ENCODE results near the gene TMEM138. TPM values are rescaled to one million over a fixed set of nuclear protein-coding genes. Genes with fewer than 3 reads are reported as not detected.

The TMEM138 gene
- total and polyA plus RNA-seq, 2 of the 13 experiments (the other 11 are each of a cell fraction or from before 2014, with no cell fraction given) = 43.5 to 61.0 TPM

DNA sequence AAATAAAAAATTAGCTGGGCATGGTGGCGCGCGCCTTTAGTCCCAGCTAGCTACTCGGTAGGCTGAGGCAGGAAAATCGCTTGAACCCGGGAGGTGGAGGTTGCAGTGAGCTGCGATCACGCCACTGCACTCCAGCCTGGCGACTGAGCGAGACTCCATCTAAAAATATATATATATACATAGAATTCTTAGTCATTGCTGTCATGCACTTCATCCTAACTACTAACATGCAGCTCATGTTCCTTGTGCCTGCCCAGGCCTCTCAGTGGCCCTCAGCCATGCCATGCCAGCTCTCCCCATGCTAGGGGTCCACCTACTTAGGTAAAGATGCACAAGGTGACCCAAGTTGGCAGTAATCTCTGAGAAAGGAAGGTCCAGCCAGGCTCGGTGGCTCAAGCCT lies 3.6 kb upstream of the TMEM138 start:
- no peak overlapping the region for H3K9ac ChIP-seq (ENCODE audit: insufficient read depth, low read depth, low read length)
- TF ChIP-seq ZNF138 (CRISPR knock-in tag; IDR thresholded peaks at IDR 0.05; ENCODE audit: low read depth) (no peak), GMEB1 (CRISPR knock-in tag; IDR thresholded peaks at IDR 0.05; ENCODE audit: borderline replicate concordance) (no peak), ATAD3A (CRISPR knock-in tag; IDR thresholded peaks at IDR 0.05) (no peak), RXRA (CRISPR knock-in tag; IDR thresholded peaks at IDR 0.05) (no peak), SOX6 (IDR thresholded peaks at IDR 0.05) (no peak), SOX6 (CRISPR knock-in tag; IDR thresholded peaks at IDR 0.05) (no peak), POLR2A (IDR thresholded peaks at IDR 0.05; ENCODE audit: insufficient read depth in 1 of 2, low read depth in 2 of 2, low read length in 2 of 2) (no peak), ZFX (CRISPR knock-in tag; IDR thresholded peaks at IDR 0.05; ENCODE audit: low read depth) (no peak), ZNF737 (CRISPR knock-in tag; IDR thresholded peaks at IDR 0.05; ENCODE audit: borderline replicate concordance) (no peak), ZBTB7A (CRISPR knock-in tag; IDR thresholded peaks at IDR 0.05) (no peak), TCF7L2 (IDR thresholded peaks at IDR 0.05; ENCODE audit: low read depth, low read length) (no peak), PPARG (CRISPR knock-in tag; conservative IDR thresholded peaks at IDR 0.05) (no peak), MLX (CRISPR knock-in tag; IDR thresholded peaks at IDR 0.05) (no peak), ZNF557 (CRISPR knock-in tag; IDR thresholded peaks at IDR 0.05) (no peak)
- TF ChIP-seq, protein P1, sequence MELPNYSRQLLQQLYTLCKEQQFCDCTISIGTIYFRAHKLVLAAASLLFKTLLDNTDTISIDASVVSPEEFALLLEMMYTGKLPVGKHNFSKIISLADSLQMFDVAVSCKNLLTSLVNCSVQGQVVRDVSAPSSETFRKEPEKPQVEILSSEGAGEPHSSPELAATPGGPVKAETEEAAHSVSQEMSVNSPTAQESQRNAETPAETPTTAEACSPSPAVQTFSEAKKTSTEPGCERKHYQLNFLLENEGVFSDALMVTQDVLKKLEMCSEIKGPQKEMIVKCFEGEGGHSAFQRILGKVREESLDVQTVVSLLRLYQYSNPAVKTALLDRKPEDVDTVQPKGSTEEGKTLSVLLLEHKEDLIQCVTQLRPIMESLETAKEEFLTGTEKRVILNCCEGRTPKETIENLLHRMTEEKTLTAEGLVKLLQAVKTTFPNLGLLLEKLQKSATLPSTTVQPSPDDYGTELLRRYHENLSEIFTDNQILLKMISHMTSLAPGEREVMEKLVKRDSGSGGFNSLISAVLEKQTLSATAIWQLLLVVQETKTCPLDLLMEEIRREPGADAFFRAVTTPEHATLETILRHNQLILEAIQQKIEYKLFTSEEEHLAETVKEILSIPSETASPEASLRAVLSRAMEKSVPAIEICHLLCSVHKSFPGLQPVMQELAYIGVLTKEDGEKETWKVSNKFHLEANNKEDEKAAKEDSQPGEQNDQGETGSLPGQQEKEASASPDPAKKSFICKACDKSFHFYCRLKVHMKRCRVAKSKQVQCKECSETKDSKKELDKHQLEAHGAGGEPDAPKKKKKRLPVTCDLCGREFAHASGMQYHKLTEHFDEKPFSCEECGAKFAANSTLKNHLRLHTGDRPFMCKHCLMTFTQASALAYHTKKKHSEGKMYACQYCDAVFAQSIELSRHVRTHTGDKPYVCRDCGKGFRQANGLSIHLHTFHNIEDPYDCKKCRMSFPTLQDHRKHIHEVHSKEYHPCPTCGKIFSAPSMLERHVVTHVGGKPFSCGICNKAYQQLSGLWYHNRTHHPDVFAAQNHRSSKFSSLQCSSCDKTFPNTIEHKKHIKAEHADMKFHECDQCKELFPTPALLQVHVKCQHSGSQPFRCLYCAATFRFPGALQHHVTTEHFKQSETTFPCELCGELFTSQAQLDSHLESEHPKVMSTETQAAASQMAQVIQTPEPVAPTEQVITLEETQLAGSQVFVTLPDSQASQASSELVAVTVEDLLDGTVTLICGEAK (IDR thresholded peaks at IDR 0.05) = no peak
- TF ChIP-seq, protein P1 (CRISPR knock-in tag; IDR thresholded peaks at IDR 0.05) = no peak
- no peaks in the 10 kb centered on the region; a peak in 1 of 5 replicates for H3K36me3 ChIP-seq (replicated peaks in 1 of 2; ENCODE audit: control insufficient read depth in 1 of 2, insufficient read depth in 2 of 2, low read length in 2 of 2)
- no peaks in the 10 kb centered on the region; a peak in 1 of 5 replicates for H3K27me3 ChIP-seq (ENCODE audit: control insufficient read depth in 1 of 2, insufficient read depth in 2 of 2, low read length in 2 of 2)
- FAIRE-seq (no peak), ATAC-seq (no peak), DNase-seq (ENCODE audit: low spot score) (no peak)
- in situ Hi-C loops (cut with HindIII; ENCODE audit: extremely low pct_ligation_motif_present, low pct_unique_long_range_greater_than_20kb) = no loop called here
- BruUV-seq (replicated peaks) = no TSS peak
- peaks cover 34% of the 10 kb centered on the region for H3K4me1 ChIP-seq (ENCODE audit: insufficient read depth, low read length)
- 94% methylated on average over 10 of the region's 11 CpGs for WGBS (ENCODE audit: low lambda C conversion rate)
- H3K4me2 ChIP-seq (ENCODE audit: low read depth, low read length) = no peak overlapping the region
- H3K9me3 ChIP-seq (ENCODE audit: low read length) = no peaks in the 10 kb centered on the region
- peaks cover 12% of the 10 kb centered on the region for H3K79me2 ChIP-seq (ENCODE audit: insufficient read depth, low read length)
- no peaks in the 10 kb centered on the region for H4K20me1 ChIP-seq (ENCODE audit: insufficient read depth, low read length)
- H3K27ac ChIP-seq (ENCODE audit: extremely low read length, insufficient read depth, low read length) = no peak overlapping the region
- H3K4me3 ChIP-seq (replicated peaks in 1 of 3; ENCODE audit: insufficient read depth in 1 of 3, low read depth in 2 of 3, low read length in 3 of 3) = no peak overlapping the region
- intact Hi-C loops (cut with micrococcal nuclease; ENCODE audit: unreplicated experiment) = no loop called here
- CTCF ChIA-PET (ENCODE audit: low intra/inter-chr PET ratio, low total read pairs) = no interaction called here
- no peak overlapping the region for H2AFZ ChIP-seq (ENCODE audit: low read length)
- POLR2A ChIA-PET = interaction anchor here (1.3 to 9.9 kb wide), 3 partner anchors 12 to 71 kb away, joined by 3 to 146 read pairs (median 9); partner anchors contain the start of genes CPSF7, DDB1, SDHAF2 and TKFC
